HG02973 (cell line): ENCODE measurements around the gene TRERF1.
"Not testable (repeated sequence)": the region's sequence is repeated elsewhere in the genome, so short reads cannot be mapped to it uniquely, and the experiment has no call there.

Source experiments
- ATAC-seq: cut with Tn5 transposase; IDR thresholded peaks from one replicate; pipeline ENCODE4 v1.9.1; 2021; ENCODE audit warnings: moderate library complexity; ENCODE audit not compliant: unreplicated experiment

TRERF1 gene

GRCh38 chr6:42451333-42452170 lies at the start of gene TRERF1:
Gene TRERF1 (minus strand): TSS chr6:42451926. CDS start chr6:42269590, 182,336 bp downstream.
- no peak for ATAC-seq

- no peak for ATAC-seq
Measured at GRCh38 chr6:42498473-42499128, 46.9 kb upstream of the TRERF1 start.

- no peak for ATAC-seq
Measured at GRCh38 chr6:42493914-42494539, 42.3 kb upstream of the TRERF1 start.

- no peak for ATAC-seq
Measured at GRCh38 chr6:42488129-42488528, 36.4 kb upstream of the TRERF1 start.

- ATAC-seq, result no peak
Measured at GRCh38 chr6:42484261-42484660, 32.5 kb upstream of the TRERF1 start.

- ATAC-seq, result no peak
Measured at GRCh38 chr6:42482174-42482573, 30.4 kb upstream of the TRERF1 start.

- ATAC-seq, result no peak
Measured at GRCh38 chr6:42471714-42472113, 20.0 kb upstream of the TRERF1 start.

GRCh38 chr6:42471142-42471541 lies 19.4 kb upstream of the TRERF1 start:
- ATAC-seq, result no peak

GRCh38 chr6:42468273-42468672 lies 16.5 kb upstream of the TRERF1 start:
- no peak for ATAC-seq

- ATAC-seq, result no peak
Measured at GRCh38 chr6:42467651-42468050, 15.9 kb upstream of the TRERF1 start.

GRCh38 chr6:42466470-42466869 lies 14.7 kb upstream of the TRERF1 start:
- ATAC-seq, result not testable (repeated sequence)

- ATAC-seq, result no peak
Measured at GRCh38 chr6:42462474-42462972, 10.8 kb upstream of the TRERF1 start.

GRCh38 chr6:42460883-42461282 lies 9.2 kb upstream of the TRERF1 start:
- no peak for ATAC-seq

- ATAC-seq, result no peak
Measured at GRCh38 chr6:42459888-42460287, 8.2 kb upstream of the TRERF1 start.

- ATAC-seq, result no peak
Measured at GRCh38 chr6:42454428-42454791, 2.7 kb upstream of the TRERF1 start.

GRCh38 chr6:42453654-42454427 lies 2.1 kb upstream of the TRERF1 start:
- ATAC-seq, result no peak

GRCh38 chr6:42453031-42453653 lies 1.4 kb upstream of the TRERF1 start:
- ATAC-seq, result no peak

GRCh38 chr6:42452171-42453030 lies 675 bp upstream of the TRERF1 start:
- no peak for ATAC-seq

- ATAC-seq, result no peak
Measured at GRCh38 chr6:42450477-42451332, 1.0 kb downstream of the TRERF1 start.
